ENCODE measurements around the gene C2orf42.
"Not testable (repeated sequence)": the region's sequence is repeated elsewhere in the genome, so short reads cannot be mapped to it uniquely, and the experiment has no call there.

The C2orf42 gene

GRCh38 chr2:70181363-70181956, 9.4 kb downstream of the C2orf42 start:
- Histone ChIP-seq H3K4me3 (ENCODE audit: low read length in 2 of 2) (peak overlapping the region in 1 of 2 donors; percentile 7), H3K36me3 (ENCODE audit: control insufficient read depth in 2 of 2, insufficient read depth in 2 of 2, low read length in 2 of 2) (peaks cover 7 to 9% of the 10 kb centered on the region in 2 donors), H3K4me1 (ENCODE audit: control insufficient read depth in 2 of 2, insufficient read depth in 2 of 2, low read length in 2 of 2) (no peaks in the 10 kb centered on the region), H3K27ac (ENCODE audit: low read depth in 2 of 2, low read length in 2 of 2) (peak overlapping the region in 1 of 2 donors; percentile 56), H3K9ac (ENCODE audit: low read depth in 1 of 2, low read length in 2 of 2) (no peak overlapping the region), H3K27me3 (ENCODE audit: control insufficient read depth in 2 of 2, insufficient read depth in 2 of 2, low read length in 2 of 2) (no peaks in the 10 kb centered on the region), H3K9me3 (ENCODE audit: control insufficient read depth in 2 of 2, low read length in 2 of 2) (no peaks in the 10 kb centered on the region)

DNA sequence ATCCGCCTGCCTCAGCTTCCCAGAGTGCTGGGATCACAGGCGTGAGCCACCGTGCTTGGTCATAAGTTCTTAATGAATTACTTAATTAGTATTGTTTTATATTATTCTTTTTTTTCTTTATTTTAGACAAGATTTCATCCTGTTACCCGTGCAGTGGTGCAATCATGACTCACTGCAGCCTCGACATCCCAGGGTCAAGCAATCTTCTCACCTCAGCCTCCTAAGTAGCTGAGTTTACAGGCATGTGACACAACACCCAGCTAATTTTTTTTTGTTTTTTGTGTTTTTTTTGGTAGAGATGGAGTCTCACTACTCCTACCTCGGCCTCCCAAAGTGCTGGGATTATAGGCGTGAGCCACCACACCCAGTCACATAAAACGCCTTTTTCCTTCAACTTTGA, 17.3 kb downstream of the C2orf42 start:
- Histone ChIP-seq H3K4me1 (ENCODE audit: control insufficient read depth in 2 of 2, insufficient read depth in 2 of 2, low read length in 2 of 2) (no peaks in the 10 kb centered on the region), H3K27ac (ENCODE audit: low read depth in 2 of 2, low read length in 2 of 2) (no peak overlapping the region), H3K36me3 (ENCODE audit: control insufficient read depth in 2 of 2, insufficient read depth in 2 of 2, low read length in 2 of 2) (peaks cover 15 to 33% of the 10 kb centered on the region in 2 donors), H3K9me3 (ENCODE audit: control insufficient read depth in 2 of 2, low read length in 2 of 2) (no peaks in the 10 kb centered on the region), H3K9ac (ENCODE audit: low read depth in 1 of 2, low read length in 2 of 2) (no peak overlapping the region), H3K27me3 (ENCODE audit: control insufficient read depth in 2 of 2, insufficient read depth in 2 of 2, low read length in 2 of 2) (no peaks in the 10 kb centered on the region), H3K4me3 (ENCODE audit: low read length in 2 of 2) (no peak overlapping the region)

- not testable (repeated sequence) for H3K27ac ChIP-seq (ENCODE audit: low read depth in 2 of 2, low read length in 2 of 2); H3K9ac ChIP-seq (ENCODE audit: low read depth in 1 of 2, low read length in 2 of 2); H3K4me1 ChIP-seq (ENCODE audit: control insufficient read depth in 2 of 2, insufficient read depth in 2 of 2, low read length in 2 of 2); H3K27me3 ChIP-seq (ENCODE audit: control insufficient read depth in 2 of 2, insufficient read depth in 2 of 2, low read length in 2 of 2); H3K9me3 ChIP-seq (ENCODE audit: control insufficient read depth in 2 of 2, low read length in 2 of 2); H3K4me3 ChIP-seq (ENCODE audit: low read length in 2 of 2)
- peaks cover 14 to 34% of the 10 kb centered on the region in 2 donors for H3K36me3 ChIP-seq (ENCODE audit: control insufficient read depth in 2 of 2, insufficient read depth in 2 of 2, low read length in 2 of 2)
Observed at GRCh38 chr2:70169654-70170245, 21.1 kb downstream of the C2orf42 start.

GRCh38 chr2:70161069-70161534, 29.7 kb downstream of the C2orf42 start:
- H3K27me3 ChIP-seq (ENCODE audit: control insufficient read depth in 2 of 2, insufficient read depth in 2 of 2, low read length in 2 of 2): no peaks in the 10 kb centered on the region
- H3K27ac ChIP-seq (ENCODE audit: low read depth in 2 of 2, low read length in 2 of 2): no peak overlapping the region
- no peak overlapping the region for H3K9ac ChIP-seq (ENCODE audit: low read depth in 1 of 2, low read length in 2 of 2)
- H3K36me3 ChIP-seq (ENCODE audit: control insufficient read depth in 2 of 2, insufficient read depth in 2 of 2, low read length in 2 of 2): peaks cover 11 to 14% of the 10 kb centered on the region in 2 donors
- H3K9me3 ChIP-seq (ENCODE audit: control insufficient read depth in 2 of 2, low read length in 2 of 2): no peaks in the 10 kb centered on the region
- no peak overlapping the region for H3K4me3 ChIP-seq (ENCODE audit: low read length in 2 of 2)
- no peaks in the 10 kb centered on the region for H3K4me1 ChIP-seq (ENCODE audit: control insufficient read depth in 2 of 2, insufficient read depth in 2 of 2, low read length in 2 of 2)

DNA sequence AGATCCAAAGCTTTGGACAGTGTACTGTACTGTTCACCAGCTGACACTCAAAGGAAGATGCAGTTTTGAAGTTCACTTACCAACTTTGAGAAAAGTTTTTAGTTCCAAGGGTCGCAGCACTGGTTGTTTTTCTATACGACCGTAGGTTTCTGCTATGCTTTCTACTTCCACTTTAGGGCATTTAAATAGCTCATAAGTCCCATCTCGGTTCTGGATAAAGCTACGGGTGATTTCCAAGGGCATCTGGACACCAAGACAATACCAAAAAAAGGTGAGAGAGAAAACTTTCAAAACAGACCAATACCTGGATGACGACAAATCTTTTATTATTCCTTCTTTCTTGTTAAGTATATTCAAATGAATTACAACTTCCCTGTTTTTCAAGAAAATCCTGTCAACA, 30.3 kb downstream of the C2orf42 start:
- no peak overlapping the region for H3K27ac ChIP-seq (ENCODE audit: low read depth in 2 of 2, low read length in 2 of 2)
- no peaks in the 10 kb centered on the region for H3K4me1 ChIP-seq (ENCODE audit: control insufficient read depth in 2 of 2, insufficient read depth in 2 of 2, low read length in 2 of 2)
- H3K9me3 ChIP-seq (ENCODE audit: control insufficient read depth in 2 of 2, low read length in 2 of 2): no peaks in the 10 kb centered on the region
- no peaks in the 10 kb centered on the region for H3K27me3 ChIP-seq (ENCODE audit: control insufficient read depth in 2 of 2, insufficient read depth in 2 of 2, low read length in 2 of 2)
- H3K36me3 ChIP-seq (ENCODE audit: control insufficient read depth in 2 of 2, insufficient read depth in 2 of 2, low read length in 2 of 2): peaks cover 10 to 12% of the 10 kb centered on the region in 2 donors
- no peak overlapping the region for H3K4me3 ChIP-seq (ENCODE audit: low read length in 2 of 2)
- no peak overlapping the region for H3K9ac ChIP-seq (ENCODE audit: low read depth in 1 of 2, low read length in 2 of 2)

GRCh38 chr2:70149130-70149686, 41.6 kb downstream of the C2orf42 start:
- H3K27ac ChIP-seq (ENCODE audit: low read depth in 2 of 2, low read length in 2 of 2); H3K4me1 ChIP-seq (ENCODE audit: control insufficient read depth in 2 of 2, insufficient read depth in 2 of 2, low read length in 2 of 2); H3K9me3 ChIP-seq (ENCODE audit: control insufficient read depth in 2 of 2, low read length in 2 of 2); H3K36me3 ChIP-seq (ENCODE audit: control insufficient read depth in 2 of 2, insufficient read depth in 2 of 2, low read length in 2 of 2); H3K9ac ChIP-seq (ENCODE audit: low read depth in 1 of 2, low read length in 2 of 2); H3K27me3 ChIP-seq (ENCODE audit: control insufficient read depth in 2 of 2, insufficient read depth in 2 of 2, low read length in 2 of 2); H3K4me3 ChIP-seq (ENCODE audit: low read length in 2 of 2): not testable (repeated sequence)

- not testable (repeated sequence) for H3K9ac ChIP-seq (ENCODE audit: low read depth in 1 of 2, low read length in 2 of 2); H3K4me3 ChIP-seq (ENCODE audit: low read length in 2 of 2); H3K4me1 ChIP-seq (ENCODE audit: control insufficient read depth in 2 of 2, insufficient read depth in 2 of 2, low read length in 2 of 2); H3K36me3 ChIP-seq (ENCODE audit: control insufficient read depth in 2 of 2, insufficient read depth in 2 of 2, low read length in 2 of 2); H3K27ac ChIP-seq (ENCODE audit: low read depth in 2 of 2, low read length in 2 of 2); H3K27me3 ChIP-seq (ENCODE audit: control insufficient read depth in 2 of 2, insufficient read depth in 2 of 2, low read length in 2 of 2); H3K9me3 ChIP-seq (ENCODE audit: control insufficient read depth in 2 of 2, low read length in 2 of 2)
Observed at GRCh38 chr2:70148211-70148760, 42.5 kb downstream of the C2orf42 start.

- no peaks in the 10 kb centered on the region for H3K27me3 ChIP-seq (ENCODE audit: control insufficient read depth in 2 of 2, insufficient read depth in 2 of 2, low read length in 2 of 2)
- no peaks in the 10 kb centered on the region for H3K9me3 ChIP-seq (ENCODE audit: control insufficient read depth in 2 of 2, low read length in 2 of 2)
- peaks cover 0 to 5% of the 10 kb centered on the region in 2 donors for H3K36me3 ChIP-seq (ENCODE audit: control insufficient read depth in 2 of 2, insufficient read depth in 2 of 2, low read length in 2 of 2)
- no peak overlapping the region for H3K4me3 ChIP-seq (ENCODE audit: low read length in 2 of 2)
- peaks cover 14 to 15% of the 10 kb centered on the region in 2 donors for H3K4me1 ChIP-seq (ENCODE audit: control insufficient read depth in 2 of 2, insufficient read depth in 2 of 2, low read length in 2 of 2)
- H3K9ac ChIP-seq (ENCODE audit: low read depth in 1 of 2, low read length in 2 of 2): no peak overlapping the region
- no peak overlapping the region for H3K27ac ChIP-seq (ENCODE audit: low read depth in 2 of 2, low read length in 2 of 2)
Observed at GRCh38 chr2:70145851-70146739, 44.7 kb downstream of the C2orf42 start.

- Histone ChIP-seq H3K9ac (ENCODE audit: low read depth in 1 of 2, low read length in 2 of 2) (no peak overlapping the region), H3K27ac (ENCODE audit: low read depth in 2 of 2, low read length in 2 of 2) (no peak overlapping the region), H3K27me3 (ENCODE audit: control insufficient read depth in 2 of 2, insufficient read depth in 2 of 2, low read length in 2 of 2) (no peaks in the 10 kb centered on the region), H3K4me1 (ENCODE audit: control insufficient read depth in 2 of 2, insufficient read depth in 2 of 2, low read length in 2 of 2) (peaks cover 19 to 20% of the 10 kb centered on the region in 2 donors), H3K36me3 (ENCODE audit: control insufficient read depth in 2 of 2, insufficient read depth in 2 of 2, low read length in 2 of 2) (peaks cover 0 to 4% of the 10 kb centered on the region in 2 donors), H3K4me3 (ENCODE audit: low read length in 2 of 2) (no peak overlapping the region), H3K9me3 (ENCODE audit: control insufficient read depth in 2 of 2, low read length in 2 of 2) (no peaks in the 10 kb centered on the region)
Observed at GRCh38 chr2:70145144-70145490, 45.7 kb downstream of the C2orf42 start.

Measured in mucosa of rectum (tissue), 2 donors.